Natural killer cell (primary cell): ENCODE measurements around the gene HGF. TPM values are rescaled to one million over a fixed set of nuclear protein-coding genes. Genes with fewer than 3 reads are reported as not detected.

Experiments
- ATAC-seq, 3 donors: fragments of 150-1000 bp in 2 of 3; fragments of 200-7000 bp in 1 of 3; cut with Tn5 transposase; 1 replicate in 1 of 3; 2 replicates in 2 of 3; pipeline ENCODE4 v1.10.0; 2021; ENCODE audit warnings: mild to moderate bottlenecking in 2 of 3, moderate library complexity in 2 of 3
- DNase-seq, 2 donors: peaks; one replicate each; pipeline versions ENCODE4 v3.0.0 to v3.0.0-alpha.2; 2013 to 2021; ENCODE audit warnings: mixed read lengths in 1 of 2
- H3K27ac ChIP-seq: one replicate; pipeline ENCODE4 v1.5.1; 2013; ENCODE audit warnings: mild to moderate bottlenecking, low read length
- H3K27me3 ChIP-seq: one replicate; pipeline ENCODE4 v1.6.1; 2013; ENCODE audit warnings: low read length; ENCODE audit not compliant: control insufficient read depth, insufficient read depth
- H3K36me3 ChIP-seq: one replicate; pipeline ENCODE4 v1.6.1; 2013; ENCODE audit warnings: low read length; ENCODE audit not compliant: control insufficient read depth, insufficient read depth
- H3K4me1 ChIP-seq: one replicate; pipeline ENCODE4 v1.6.1; 2013; ENCODE audit warnings: low read length; ENCODE audit not compliant: control insufficient read depth, insufficient read depth
- H3K4me3 ChIP-seq: one replicate; pipeline ENCODE4 v1.5.1; 2013; ENCODE audit warnings: low read length
- H3K9me3 ChIP-seq: one replicate; pipeline ENCODE4 v1.6.1; 2013; ENCODE audit warnings: low read length; ENCODE audit not compliant: control insufficient read depth, insufficient read depth
- H3K27ac Mint-ChIP-seq, 2 donors: one replicate each; pipeline ENCODE4 v1.8.0; 2022; ENCODE audit warnings: mild to moderate bottlenecking in 2 of 2, mixed read lengths in 2 of 2, moderate library complexity in 1 of 2
- H3K27me3 Mint-ChIP-seq, 2 donors: one replicate each; pipeline ENCODE4 v1.8.0; 2022; ENCODE audit warnings: low read depth in 2 of 2, mixed read lengths in 2 of 2
- H3K36me3 Mint-ChIP-seq: one replicate; pipeline ENCODE4 v1.8.0; 2022; ENCODE audit warnings: mixed read lengths
- H3K4me1 Mint-ChIP-seq, 2 donors: one replicate each; pipeline ENCODE4 v1.8.0; 2022; ENCODE audit warnings: mixed read lengths in 2 of 2
- H3K4me3 Mint-ChIP-seq: one replicate; pipeline ENCODE4 v1.8.0; 2022; ENCODE audit warnings: mild to moderate bottlenecking, moderate library complexity, mixed read lengths
- H3K9me3 Mint-ChIP-seq, 2 donors: one replicate each; pipeline ENCODE4 v1.8.0; 2022; ENCODE audit warnings: mixed read lengths in 2 of 2
- CTCF ChIP-seq: fragments of 200-600 bp; IDR thresholded peaks from one replicate; pipeline ENCODE4 v1.8.0; 2022; ENCODE audit warnings: antibody characterized with exemption
- WGBS: methylation state at CpG from one replicate; pipeline ENCODE4 v1.1.7; 2013; ENCODE audit warnings: missing lambda C conversion rate; ENCODE audit not compliant: insufficient coverage; 5-methylcytosine and 5-hydroxymethylcytosine counted together
- intact Hi-C: fragments of 100-400 bp; cut with micrococcal nuclease; formaldehyde crosslinking; loops from one replicate; pipeline ENCODE4 v1.14.2; 2022
- total RNA-seq, 4 donors: library from RNA; stranded (reverse); fragments of 120-200 nt in 1 of 4; gene quantifications; one replicate each; pipeline versions ENCODE4 v1.2.3 to v1.2.4, GENCODE V29; 2013 to 2022

The HGF gene
- total RNA-seq, 3 donors from 2014 or later (not counting 1 experiment from before 2014, with no cell fraction given): 0.43 to 7.4 (median 0.94) TPM

GRCh38 chr7:81684514-81685269 lies 85.2 kb downstream of the HGF start:
- Mint-ChIP-seq H3K4me1 (no peaks in the 10 kb centered on the region), H3K4me3 (no peak overlapping the region), H3K36me3 (no peaks in the 10 kb centered on the region), H3K27ac (no peak overlapping the region), H3K27me3 (no peaks in the 10 kb centered on the region), H3K9me3 (peaks cover 18 to 19% of the 10 kb centered on the region in 2 donors)
- TF ChIP-seq CTCF: no peak
- Histone ChIP-seq H3K36me3 (no peaks in the 10 kb centered on the region), H3K27ac (no peak overlapping the region), H3K4me3 (no peak overlapping the region), H3K27me3 (no peaks in the 10 kb centered on the region), H3K9me3 (peaks cover 4% of the 10 kb centered on the region), H3K4me1 (no peaks in the 10 kb centered on the region)
- no peak for DNase-seq
- WGBS: 72% methylated on average over 2 of the region's 2 CpGs
- intact Hi-C loops: no loop called here
- no peak for ATAC-seq

GRCh38 chr7:81684033-81684432 lies 85.8 kb downstream of the HGF start:
- Mint-ChIP-seq H3K9me3 (peaks cover 16 to 18% of the 10 kb centered on the region in 2 donors), H3K27me3 (no peaks in the 10 kb centered on the region), H3K4me3 (no peak overlapping the region), H3K27ac (no peak overlapping the region), H3K4me1 (no peaks in the 10 kb centered on the region), H3K36me3 (no peaks in the 10 kb centered on the region)
- no peak overlapping the region for H3K27ac ChIP-seq
- WGBS: 79% methylated on average over 5 of the region's 5 CpGs
- H3K9me3 ChIP-seq: peaks cover 4% of the 10 kb centered on the region
- ATAC-seq: no peak
- no peaks in the 10 kb centered on the region for H3K27me3 ChIP-seq
- intact Hi-C loops: no loop called here
- no peak overlapping the region for H3K4me3 ChIP-seq
- no peak for DNase-seq
- no peak for TF ChIP-seq CTCF
- no peaks in the 10 kb centered on the region for H3K4me1 ChIP-seq
- no peaks in the 10 kb centered on the region for H3K36me3 ChIP-seq

- H3K27ac ChIP-seq: no peak overlapping the region
- H3K9me3 ChIP-seq: peaks cover 4% of the 10 kb centered on the region
- no peaks in the 10 kb centered on the region for H3K4me1 ChIP-seq
- intact Hi-C loops: no loop called here
- no peaks in the 10 kb centered on the region for H3K36me3 ChIP-seq
- Mint-ChIP-seq H3K4me1 (no peaks in the 10 kb centered on the region), H3K9me3 (peaks cover 14 to 16% of the 10 kb centered on the region in 2 donors), H3K27me3 (no peaks in the 10 kb centered on the region), H3K27ac (no peak overlapping the region), H3K4me3 (no peak overlapping the region), H3K36me3 (no peaks in the 10 kb centered on the region)
- ATAC-seq (no peak), DNase-seq (no peak)
- TF ChIP-seq CTCF: no peak
- no peak overlapping the region for H3K4me3 ChIP-seq
- no CpG with 5 or more reads among the region's 2 CpGs for WGBS
- H3K27me3 ChIP-seq: no peaks in the 10 kb centered on the region
Measured at GRCh38 chr7:81682873-81683272, 87.0 kb downstream of the HGF start.

GRCh38 chr7:81680120-81680519 lies 89.7 kb downstream of the HGF start:
- Histone ChIP-seq H3K4me3 (no peak overlapping the region), H3K36me3 (no peaks in the 10 kb centered on the region), H3K27me3 (no peaks in the 10 kb centered on the region), H3K9me3 (no peaks in the 10 kb centered on the region), H3K27ac (no peak overlapping the region), H3K4me1 (no peaks in the 10 kb centered on the region)
- ATAC-seq (no peak), DNase-seq (no peak)
- no peaks in the 10 kb centered on the region for H3K27me3 Mint-ChIP-seq
- TF ChIP-seq CTCF: no peak
- H3K4me3 Mint-ChIP-seq: no peak overlapping the region
- peaks cover 15 to 20% of the 10 kb centered on the region in 2 donors for H3K9me3 Mint-ChIP-seq
- no peaks in the 10 kb centered on the region for H3K36me3 Mint-ChIP-seq
- 73% methylated on average over 1 of the region's 2 CpGs for WGBS
- H3K4me1 Mint-ChIP-seq: no peaks in the 10 kb centered on the region
- H3K27ac Mint-ChIP-seq: no peak overlapping the region
- intact Hi-C loops: no loop called here
